Transverse colon (tissue), 4 donors: Measurements from ENCODE around the gene THBS1.

Experiments used
- CTCF ChIP-seq, 5 experiments: fragments of 200-600 bp in 3 of 5; fragments of 450-650 bp in 2 of 5; sonication (generic) in 3 of 5; IDR thresholded peaks; 1 replicate in 2 of 5; 2 replicates in 3 of 5; pipeline ENCODE4 v1.5.1; 2016 to 2017; ENCODE audit warnings: antibody characterized with exemption in 5 of 5, inconsistent platforms in 3 of 5, mild to moderate bottlenecking in 2 of 5, moderate library complexity in 1 of 5
- POLR2AphosphoS5 ChIP-seq, 3 donors: sonication (generic); formaldehyde crosslinking; IDR thresholded peaks; one replicate each; pipeline ENCODE4 v1.6.1; 2016; ENCODE audit warnings: antibody characterized with exemption in 3 of 3

GRCh38 chr15:39583596-39584265, 2.9 kb downstream of the THBS1 start:
- TF ChIP-seq CTCF (IDR thresholded peaks at IDR 0.05): peak in 4 of 5 experiments; percentile 32 to 53 (median 52)
- peak in 2 of 3 donors; percentile 52 to 54 for TF ChIP-seq POLR2AphosphoS5 (IDR thresholded peaks at IDR 0.05)
